HT1080 (cell line): Measurements from ENCODE around the gene RNASEH2A. TPM values are rescaled to one million over a fixed set of nuclear protein-coding genes. Genes with fewer than 3 reads are reported as not detected.
"Not testable (repeated sequence)": the region's sequence is repeated elsewhere in the genome, so short reads cannot be mapped to it uniquely, and the experiment has no call there.

Source experiments
- DNase-seq: peaks from one replicate; pipeline ENCODE4 v3.0.0-alpha.2; 2015; ENCODE audit warnings: low read depth
- total RNA-seq: library from RNA; depleted of rRNA; stranded (reverse); fragments of >200 nt; shearing (Covaris generic); gene quantifications from 2 replicates; pipeline ENCODE4 v1.2.3, GENCODE V29; 2014

The RNASEH2A gene
- total RNA-seq, 1 experiment from 2014 or later: 68.6 TPM

DNA sequence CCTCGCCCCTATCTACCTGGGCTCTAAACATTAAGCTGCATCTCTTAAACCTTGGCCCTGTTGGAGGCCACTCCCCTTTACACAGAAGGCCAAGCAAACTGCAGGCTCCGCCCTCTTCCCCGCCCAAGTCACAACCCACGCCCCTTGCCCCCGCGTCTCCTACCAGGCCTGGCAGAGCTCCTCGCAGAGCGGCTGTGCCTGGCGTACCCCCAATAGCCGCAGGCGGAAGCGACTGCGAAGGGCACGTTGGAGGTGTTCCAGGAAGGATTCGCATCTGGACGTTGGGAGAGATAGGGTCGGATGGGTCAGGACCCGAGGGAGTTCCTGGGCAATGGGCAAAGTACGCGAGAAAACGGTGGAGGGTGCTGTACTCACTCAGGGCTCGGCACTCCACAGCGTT, 22.1 kb downstream of the RNASEH2A start:
- DNase-seq: no peak

- no peak for DNase-seq
Measured at GRCh38 chr19:12833418-12833737, 27.0 kb downstream of the RNASEH2A start.

- no peak for DNase-seq
Measured at GRCh38 chr19:12833738-12834565, 27.6 kb downstream of the RNASEH2A start.

GRCh38 chr19:12834566-12834943, 28.2 kb downstream of the RNASEH2A start, which contains the start of gene RTBDN:
RTBDN (minus strand) TSS chr19:12834579; CDS start chr19:12829979, 4,600 bp downstream.
- no peak for DNase-seq

- DNase-seq: no peak
Measured at GRCh38 chr19:12834976-12835757, 28.8 kb downstream of the RNASEH2A start.

- no peak for DNase-seq
Measured at GRCh38 chr19:12836529-12836863, 30.1 kb downstream of the RNASEH2A start.

GRCh38 chr19:12837225-12837624, 30.8 kb downstream of the RNASEH2A start:
- peak; percentile 55 for DNase-seq

- no peak for DNase-seq
Measured at GRCh38 chr19:12838182-12838885, 31.9 kb downstream of the RNASEH2A start, which contains the start of gene MAST1. MAST1 (plus strand) TSS chr19:12838515; CDS start chr19:12838573, 58 bp downstream.

GRCh38 chr19:12838886-12839756, 32.7 kb downstream of the RNASEH2A start:
- DNase-seq: no peak

- peak; percentile 38 for DNase-seq
Measured at GRCh38 chr19:12840091-12841079, 34.0 kb downstream of the RNASEH2A start.

- no peak for DNase-seq
Measured at GRCh38 chr19:12841094-12841493, 34.7 kb downstream of the RNASEH2A start.

- DNase-seq: no peak
Measured at GRCh38 chr19:12842511-12842910, 36.1 kb downstream of the RNASEH2A start.

GRCh38 chr19:12843328-12843727, 36.9 kb downstream of the RNASEH2A start:
- DNase-seq: no peak

- no peak for DNase-seq
Measured at GRCh38 chr19:12843999-12844732, 37.8 kb downstream of the RNASEH2A start.

DNA sequence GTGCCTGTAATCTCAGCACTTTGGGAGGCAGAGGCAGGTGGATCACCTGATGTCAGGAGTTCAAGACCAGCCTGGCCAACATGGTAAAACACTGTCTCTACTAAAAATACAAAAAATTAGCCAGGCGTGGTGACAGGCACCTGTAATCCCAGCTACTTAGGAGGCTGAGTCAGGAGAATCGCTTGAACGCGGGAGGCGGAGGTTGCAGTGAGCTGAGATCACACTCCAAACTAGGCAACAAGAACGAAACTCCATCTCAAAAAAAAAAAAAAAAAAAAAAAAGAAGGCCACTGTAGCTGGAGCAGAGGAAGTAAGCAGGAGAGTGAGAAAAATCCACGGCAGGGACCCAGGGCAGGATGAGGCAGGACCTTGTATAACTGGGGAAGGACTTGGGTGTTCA, 40.2 kb downstream of the RNASEH2A start:
- DNase-seq: not testable (repeated sequence)

- DNase-seq: peak; percentile 80
Measured at GRCh38 chr19:12847159-12848139, 41.1 kb downstream of the RNASEH2A start.

GRCh38 chr19:12856653-12857052, 50.3 kb downstream of the RNASEH2A start:
- DNase-seq: no peak
